GM12878 (cell line): Measurements from ENCODE around the gene SPAM1. TPM values are rescaled to one million over a fixed set of nuclear protein-coding genes. Genes with fewer than 3 reads are reported as not detected.
"Not testable (repeated sequence)": the region's sequence is repeated elsewhere in the genome, so short reads cannot be mapped to it uniquely, and the experiment has no call there.

Source experiments
- ATAC-seq: fragments of 200-7000 bp; cut with Tn5 transposase; 3 replicates; pipeline ENCODE4 v1.9.1; 2020; ENCODE audit warnings: mild to moderate bottlenecking, moderate library complexity
- BruUV-seq: library from RNA; stranded (reverse); fragments of 400-500 nt; replicated peaks from 2 replicates; lab custom pipeline; 2021; lab: Mats Ljungman, UMichigan
- CTCF ChIA-PET: fragments of 300-600 bp; sonication (Branson Sonifier 250); formaldehyde crosslinking; extraction: SDS; loops from one replicate; lab custom pipeline; 2021; ENCODE audit warnings: inconsistent platforms; lab: Yijun Ruan, JAX
- POLR2A ChIA-PET: fragments of 350-600 bp; formaldehyde crosslinking; extraction: SDS; loops from one replicate; lab custom pipeline; 2021; ENCODE audit warnings: inconsistent platforms; lab: Charles Lee
- RAD21 ChIA-PET: fragments of 300-600 bp; sonication (Branson Sonifier 250); formaldehyde crosslinking; loops from one replicate; lab custom pipeline; 2023; ENCODE audit warnings: antibody characterized with exemption; ENCODE audit not compliant: unreplicated experiment; lab: Charles Lee
- SMC1A ChIA-PET: fragments of 300-600 bp; sonication (Branson Sonifier 250); formaldehyde crosslinking; loops from one replicate; lab custom pipeline; 2023; ENCODE audit not compliant: unreplicated experiment, uncharacterized antibody; lab: Charles Lee
- DNase-seq: peaks from one replicate; pipeline ENCODE4 v3.0.0-alpha.2; 2011; ENCODE audit warnings: low read depth, low spot score
- FAIRE-seq: peaks from 3 replicates; lab custom pipeline; 2011; peaks lifted over from hg19 to GRCh38; lab: Jason Lieb, UNC
- H2AFZ ChIP-seq: 2 replicates; pipeline ENCODE4 v1.6.0; 2011; ENCODE audit warnings: low read depth, low read length, control low read depth; ENCODE audit not compliant: control insufficient read depth
- H3K27ac ChIP-seq: 2 replicates; pipeline ENCODE4 v1.5.1; 2011; ENCODE audit warnings: control low read depth; ENCODE audit not compliant: control insufficient read depth, insufficient read depth
- H3K27me3 ChIP-seq, 2 experiments: replicated peaks in 1 of 2; 2 replicates each; pipeline versions ENCODE4 v1.6.0 to v1.6.1; 2011; ENCODE audit warnings: low read length in 1 of 2; ENCODE audit not compliant: control insufficient read depth in 2 of 2, insufficient read depth in 2 of 2
- H3K36me3 ChIP-seq, 2 experiments: 2 replicates each; pipeline ENCODE4 v1.5.1; 2011; ENCODE audit warnings: low read length in 1 of 2; ENCODE audit not compliant: control insufficient read depth in 2 of 2, insufficient read depth in 2 of 2
- H3K4me1 ChIP-seq: 2 replicates; pipeline ENCODE4 v1.6.1; 2011; ENCODE audit warnings: mild to moderate bottlenecking, low read length, moderate library complexity, mixed read lengths; ENCODE audit not compliant: control insufficient read depth, insufficient read depth
- H3K4me2 ChIP-seq: 2 replicates; pipeline ENCODE4 v1.6.0; 2011; ENCODE audit warnings: control low read depth; ENCODE audit not compliant: control insufficient read depth, insufficient read depth
- H3K4me3 ChIP-seq: fragments of 200-600 bp; sonication (generic); 2 replicates; pipeline ENCODE4 v1.5.1; 2016
- H3K79me2 ChIP-seq: 2 replicates; pipeline ENCODE4 v1.6.0; 2011; ENCODE audit warnings: low read length; ENCODE audit not compliant: control insufficient read depth, insufficient read depth
- H3K9ac ChIP-seq: 2 replicates; pipeline ENCODE4 v1.8.0; 2011; ENCODE audit warnings: low read length, control low read depth, mixed read lengths; ENCODE audit not compliant: control insufficient read depth, insufficient read depth
- H3K9me3 ChIP-seq: replicated peaks from 3 replicates; pipeline ENCODE4 v1.5.1; 2011; ENCODE audit warnings: mild to moderate bottlenecking, low read length; ENCODE audit not compliant: control insufficient read depth, insufficient read depth
- H4K20me1 ChIP-seq: 2 replicates; pipeline ENCODE4 v1.6.0; 2011; ENCODE audit not compliant: control insufficient read depth, insufficient read depth
- BHLHE40 ChIP-seq, 2 experiments: fragments of 450-650 bp in 1 of 2; IDR thresholded peaks; 2 replicates each; pipeline ENCODE4 v1.6.1; 2011 to 2017; ENCODE audit warnings: low read depth in 2 of 2, borderline replicate concordance in 1 of 2, improper control_type of control experiment in 1 of 2, low read length in 1 of 2, mild to moderate bottlenecking in 1 of 2
- CHD4 ChIP-seq: fragments of 200-600 bp; sonication (generic); IDR thresholded peaks from 2 replicates; pipeline ENCODE4 v1.6.1; 2016; ENCODE audit warnings: mild to moderate bottlenecking
- DPF2 ChIP-seq: fragments of 450-650 bp; IDR thresholded peaks from 2 replicates; pipeline ENCODE4 v1.6.1; 2017; ENCODE audit warnings: mild to moderate bottlenecking
- EED ChIP-seq: sonication (generic); IDR thresholded peaks from 2 replicates; pipeline ENCODE4 v1.6.1; 2016; ENCODE audit warnings: antibody characterized with exemption, low read depth
- EZH2 ChIP-seq: IDR thresholded peaks from 2 replicates; pipeline ENCODE4 v1.6.1; 2012; ENCODE audit warnings: low read depth, mild to moderate bottlenecking, control low read depth, inconsistent platforms, low read length, borderline replicate concordance; ENCODE audit not compliant: control insufficient read depth
- FOS ChIP-seq: IDR thresholded peaks from 3 replicates; pipeline ENCODE4 v1.6.1; 2011; ENCODE audit warnings: borderline replicate concordance; ENCODE audit not compliant: insufficient read length; ENCODE audit errors: extremely low read depth
- JUNB ChIP-seq: IDR thresholded peaks from 2 replicates; pipeline ENCODE4 v1.6.1; 2016; ENCODE audit warnings: antibody characterized with exemption, mild to moderate bottlenecking
- POLR2A ChIP-seq: IDR thresholded peaks from 2 replicates; pipeline ENCODE4 v1.6.1; 2011; ENCODE audit warnings: low read depth, mild to moderate bottlenecking, low read length
- POLR2AphosphoS5 ChIP-seq: IDR thresholded peaks from 2 replicates; pipeline ENCODE4 v1.6.1; 2011; ENCODE audit warnings: mild to moderate bottlenecking, low read length, inconsistent platforms
- SIN3A ChIP-seq: IDR thresholded peaks from 2 replicates; pipeline ENCODE4 v1.6.1; 2012; ENCODE audit warnings: low read depth, low read length, improper control_type of control experiment
- SMAD1 ChIP-seq: fragments of 450-650 bp; IDR thresholded peaks from 2 replicates; pipeline ENCODE4 v1.6.1; 2018; ENCODE audit warnings: mild to moderate bottlenecking, low read depth; ENCODE audit not compliant: partially characterized antibody
- TCF7 ChIP-seq: IDR thresholded peaks from 2 replicates; pipeline ENCODE4 v1.6.1; 2014; ENCODE audit warnings: antibody characterized with exemption, borderline replicate concordance
- WGBS: methylation state at CpG from one replicate; pipeline ENCODE4 v1.1.6; 2016; ENCODE audit warnings: low lambda C conversion rate; ENCODE audit not compliant: insufficient replicate concordance, insufficient coverage; ENCODE audit errors: missing lambda C conversion rate; 5-methylcytosine and 5-hydroxymethylcytosine counted together
- in situ Hi-C: fragments of 300-500 bp; cut with MboI; formaldehyde crosslinking; loops from 9 replicates; pipeline ENCODE4 v1.14.3; 2018; ENCODE audit warnings: mixed read lengths
- intact Hi-C: fragments of 100-400 bp; cut with micrococcal nuclease; formaldehyde crosslinking; loops from one replicate; pipeline ENCODE4 v1.14.2; 2022; ENCODE audit not compliant: unreplicated experiment
- polyA plus RNA-seq, 11 experiments: library from polyadenylated mRNA; depleted of rRNA in 4 of 11; unstranded in 6 of 11; stranded (reverse) in 5 of 11; fragments of >200 nt; fragmentation: Nextera tagmentation in 4 of 11; fragmentation: Illumina TruSeq in 1 of 11; extraction: Ambion mirVana in 4 of 11; extraction: Trizol in 1 of 11; gene quantifications; 1 replicate in 1 of 11; 2 replicates in 10 of 11; pipeline versions ENCODE4 v1.2.1 to v1.2.3, GENCODE V29; 2011 to 2016; ENCODE audit warnings: inconsistent platforms in 2 of 11, missing spikeins in 2 of 11, low read depth in 1 of 11
- total RNA-seq, 4 experiments: library from RNA; depleted of rRNA in 3 of 4; stranded (reverse); fragments of >200 nt in 3 of 4; fragmentation: Illumina TruSeq in 1 of 4; extraction: Trizol in 1 of 4; gene quantifications; 2 replicates each; pipeline versions ENCODE4 v1.2.1 to v1.2.3, GENCODE V29; 2013 to 2021
- TF ChIP-seq, protein P1 (sequence below): fragments of 150-350 bp; IDR thresholded peaks from 2 replicates; pipeline ENCODE4 v1.6.1; 2014; ENCODE audit warnings: mild to moderate bottlenecking, low read depth, low read length
- TF ChIP-seq, protein P2 (sequence below): IDR thresholded peaks from 2 replicates; pipeline ENCODE4 v1.6.1; 2012; ENCODE audit warnings: low read depth, low read length, improper control_type of control experiment
- TF ChIP-seq, protein P3 (sequence below): fragments of 450-650 bp; IDR thresholded peaks from 2 replicates; pipeline ENCODE4 v1.6.1; 2014; ENCODE audit warnings: mild to moderate bottlenecking

The SPAM1 gene
- total and polyA plus RNA-seq, 10 of the 15 experiments (the other 5 are each of a cell fraction or from before 2014, with no cell fraction given), result not detected

DNA sequence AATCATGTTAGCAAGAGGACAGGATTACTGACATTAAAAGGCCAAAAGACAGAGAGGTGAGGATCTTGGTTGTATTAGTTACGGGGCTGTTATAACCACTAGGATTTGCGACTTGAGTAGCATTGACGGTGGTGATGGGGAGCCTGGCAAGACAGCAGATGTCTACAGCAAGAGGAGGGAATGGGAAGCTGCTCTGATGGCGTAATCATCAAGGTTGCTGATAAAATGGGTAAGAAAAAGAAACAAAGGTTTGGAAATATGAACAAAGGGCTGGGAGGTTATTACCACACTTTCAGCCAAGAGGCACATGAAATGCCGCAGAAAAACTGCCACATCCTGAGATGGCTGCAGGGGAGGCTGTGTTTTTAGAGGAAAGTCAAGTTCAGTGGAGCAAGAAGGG, 73.9 kb downstream of the SPAM1 start (continued):
- TF ChIP-seq, protein P1, sequence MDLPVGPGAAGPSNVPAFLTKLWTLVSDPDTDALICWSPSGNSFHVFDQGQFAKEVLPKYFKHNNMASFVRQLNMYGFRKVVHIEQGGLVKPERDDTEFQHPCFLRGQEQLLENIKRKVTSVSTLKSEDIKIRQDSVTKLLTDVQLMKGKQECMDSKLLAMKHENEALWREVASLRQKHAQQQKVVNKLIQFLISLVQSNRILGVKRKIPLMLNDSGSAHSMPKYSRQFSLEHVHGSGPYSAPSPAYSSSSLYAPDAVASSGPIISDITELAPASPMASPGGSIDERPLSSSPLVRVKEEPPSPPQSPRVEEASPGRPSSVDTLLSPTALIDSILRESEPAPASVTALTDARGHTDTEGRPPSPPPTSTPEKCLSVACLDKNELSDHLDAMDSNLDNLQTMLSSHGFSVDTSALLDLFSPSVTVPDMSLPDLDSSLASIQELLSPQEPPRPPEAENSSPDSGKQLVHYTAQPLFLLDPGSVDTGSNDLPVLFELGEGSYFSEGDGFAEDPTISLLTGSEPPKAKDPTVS, result no peak
- TF ChIP-seq FOS, result no peak

DNA sequence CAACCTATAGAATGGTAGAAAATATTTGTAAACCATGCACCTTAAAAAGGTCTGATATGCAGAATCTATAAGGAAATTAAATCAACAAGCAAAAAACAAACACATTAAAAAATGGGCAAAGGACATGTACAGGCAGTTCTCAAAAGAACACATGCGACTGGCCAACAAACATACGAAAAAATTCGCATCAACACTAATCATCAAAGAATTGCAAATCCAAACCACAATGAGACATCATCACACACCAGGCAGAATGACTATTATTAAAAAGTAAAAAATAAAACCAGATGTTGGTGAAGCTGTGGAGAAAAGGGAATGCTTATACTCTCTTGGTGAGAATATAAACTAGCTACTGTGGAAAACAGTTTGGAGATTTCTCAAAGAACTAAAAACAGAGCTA, 74.7 kb downstream of the SPAM1 start:
- intact Hi-C loops (no loop called here), in situ Hi-C loops (no loop called here)
- Histone ChIP-seq H3K9me3 (no peaks in the 10 kb centered on the region), H3K36me3 (no peaks in the 10 kb centered on the region), H3K9ac (no peak overlapping the region), H3K4me3 (no peak overlapping the region), H3K27ac (no peak overlapping the region), H2AFZ (no peak overlapping the region), H3K4me2 (no peak overlapping the region), H3K4me1 (no peaks in the 10 kb centered on the region), H4K20me1 (no peaks in the 10 kb centered on the region), H3K79me2 (no peaks in the 10 kb centered on the region), H3K27me3 (no peaks in the 10 kb centered on the region)
- ChIA-PET RAD21 (no interaction called here), CTCF (no interaction called here), SMC1A (interaction anchor here (0.6 kb wide), 1 partner anchor 84 kb away, joined by 3 read pairs; no protein-coding TSS in a partner anchor), POLR2A (no interaction called here)
- TF ChIP-seq SIN3A (no peak), CHD4 (no peak), EZH2 (no peak), SMAD1 (no peak), BHLHE40 (IDR thresholded peaks at IDR 0.05; ENCODE audit: borderline replicate concordance in 1 of 2, low read depth in 2 of 2, low read length in 1 of 2) (no peak), POLR2AphosphoS5 (no peak), TCF7 (no peak), EED (no peak), JUNB (no peak), DPF2 (no peak), POLR2A (no peak)
- TF ChIP-seq, protein P2, sequence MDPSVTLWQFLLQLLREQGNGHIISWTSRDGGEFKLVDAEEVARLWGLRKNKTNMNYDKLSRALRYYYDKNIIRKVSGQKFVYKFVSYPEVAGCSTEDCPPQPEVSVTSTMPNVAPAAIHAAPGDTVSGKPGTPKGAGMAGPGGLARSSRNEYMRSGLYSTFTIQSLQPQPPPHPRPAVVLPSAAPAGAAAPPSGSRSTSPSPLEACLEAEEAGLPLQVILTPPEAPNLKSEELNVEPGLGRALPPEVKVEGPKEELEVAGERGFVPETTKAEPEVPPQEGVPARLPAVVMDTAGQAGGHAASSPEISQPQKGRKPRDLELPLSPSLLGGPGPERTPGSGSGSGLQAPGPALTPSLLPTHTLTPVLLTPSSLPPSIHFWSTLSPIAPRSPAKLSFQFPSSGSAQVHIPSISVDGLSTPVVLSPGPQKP, result no peak
- TF ChIP-seq, protein P3, sequence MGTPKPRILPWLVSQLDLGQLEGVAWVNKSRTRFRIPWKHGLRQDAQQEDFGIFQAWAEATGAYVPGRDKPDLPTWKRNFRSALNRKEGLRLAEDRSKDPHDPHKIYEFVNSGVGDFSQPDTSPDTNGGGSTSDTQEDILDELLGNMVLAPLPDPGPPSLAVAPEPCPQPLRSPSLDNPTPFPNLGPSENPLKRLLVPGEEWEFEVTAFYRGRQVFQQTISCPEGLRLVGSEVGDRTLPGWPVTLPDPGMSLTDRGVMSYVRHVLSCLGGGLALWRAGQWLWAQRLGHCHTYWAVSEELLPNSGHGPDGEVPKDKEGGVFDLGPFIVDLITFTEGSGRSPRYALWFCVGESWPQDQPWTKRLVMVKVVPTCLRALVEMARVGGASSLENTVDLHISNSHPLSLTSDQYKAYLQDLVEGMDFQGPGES, result no peak
- no peak for FAIRE-seq
- BruUV-seq, result no TSS peak
- no peak for ATAC-seq
- WGBS, result 53% methylated on average over 3 of the region's 3 CpGs
- no peak for DNase-seq

DNA sequence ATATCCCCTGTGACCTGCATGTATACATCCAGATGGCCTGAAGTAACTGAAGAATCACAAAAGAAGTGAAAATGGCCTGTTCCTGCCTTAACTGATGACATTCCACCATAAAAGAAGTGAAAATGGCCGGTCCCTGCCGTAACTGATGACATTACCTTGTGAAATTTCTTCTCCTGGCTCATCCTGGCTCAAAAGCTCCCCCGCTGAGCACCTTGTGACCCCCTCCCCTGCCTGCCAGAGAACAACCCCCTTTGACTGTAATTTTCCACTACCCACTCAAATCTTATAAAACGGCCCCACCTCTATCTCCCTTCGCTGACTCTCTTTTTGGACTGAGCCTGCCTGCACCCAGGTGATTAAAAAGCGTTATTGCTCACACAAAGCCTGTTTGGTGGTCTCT, 83.3 kb downstream of the SPAM1 start:
- WGBS, result 25% methylated on average over 6 of the region's 6 CpGs
- POLR2A ChIA-PET, in situ Hi-C loops, CTCF ChIA-PET, H3K4me2 ChIP-seq, H3K36me3 ChIP-seq, RAD21 ChIA-PET, FAIRE-seq, H3K79me2 ChIP-seq, SMC1A ChIA-PET, intact Hi-C loops, H4K20me1 ChIP-seq, H3K9ac ChIP-seq, BruUV-seq, H3K27me3 ChIP-seq, H3K9me3 ChIP-seq, DNase-seq, H3K4me3 ChIP-seq, H2AFZ ChIP-seq, H3K27ac ChIP-seq, H3K4me1 ChIP-seq, ATAC-seq: not testable (repeated sequence)
